SU-DHL-6 (cell line): ENCODE results near the gene WNT3.

Source experiments
- EZH2phosphoT487 ChIP-seq: fragments of 200-600 bp; sonication (generic), shearing (Covaris generic); conservative IDR thresholded peaks from 2 replicates; pipeline ENCODE4 v1.6.1; 2018; ENCODE audit warnings: mild to moderate bottlenecking, antibody characterized with exemption, low read length, moderate library complexity, mixed read lengths
- TF ChIP-seq, protein P1 (sequence below): fragments of 200-600 bp; sonication (generic); IDR thresholded peaks from one replicate; pipeline ENCODE4 v1.5.1; 2017; ENCODE audit warnings: antibody characterized with exemption, mild to moderate bottlenecking, low read length, moderate library complexity; ENCODE audit not compliant: insufficient read depth, poor library complexity, severe bottlenecking

DNA sequence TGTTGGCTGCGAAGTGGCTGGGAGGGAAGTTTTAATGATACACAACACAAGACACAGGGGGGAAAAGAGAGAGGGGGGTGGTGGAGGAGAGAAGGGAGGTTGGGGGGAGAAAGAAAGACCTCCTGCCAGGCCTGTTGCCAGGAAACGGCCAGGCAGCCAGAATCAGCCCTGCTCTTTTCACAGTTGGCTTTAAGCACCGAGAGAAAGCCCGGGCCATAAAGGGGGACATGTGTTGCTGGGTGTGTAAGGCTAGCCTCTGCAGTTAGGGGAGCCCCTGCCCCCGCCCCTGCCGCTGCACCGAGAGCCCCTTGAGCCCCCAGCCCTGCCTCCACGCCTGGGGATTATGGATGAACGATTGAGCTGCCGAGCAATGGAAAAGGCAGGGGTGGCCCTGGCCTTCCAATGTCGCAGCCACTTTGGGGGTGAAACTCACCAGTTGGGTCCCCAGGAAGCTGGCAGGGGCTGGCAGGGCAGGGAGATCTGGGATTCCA, 13.9 kb upstream of the WNT3 start:
- TF ChIP-seq, protein P1, sequence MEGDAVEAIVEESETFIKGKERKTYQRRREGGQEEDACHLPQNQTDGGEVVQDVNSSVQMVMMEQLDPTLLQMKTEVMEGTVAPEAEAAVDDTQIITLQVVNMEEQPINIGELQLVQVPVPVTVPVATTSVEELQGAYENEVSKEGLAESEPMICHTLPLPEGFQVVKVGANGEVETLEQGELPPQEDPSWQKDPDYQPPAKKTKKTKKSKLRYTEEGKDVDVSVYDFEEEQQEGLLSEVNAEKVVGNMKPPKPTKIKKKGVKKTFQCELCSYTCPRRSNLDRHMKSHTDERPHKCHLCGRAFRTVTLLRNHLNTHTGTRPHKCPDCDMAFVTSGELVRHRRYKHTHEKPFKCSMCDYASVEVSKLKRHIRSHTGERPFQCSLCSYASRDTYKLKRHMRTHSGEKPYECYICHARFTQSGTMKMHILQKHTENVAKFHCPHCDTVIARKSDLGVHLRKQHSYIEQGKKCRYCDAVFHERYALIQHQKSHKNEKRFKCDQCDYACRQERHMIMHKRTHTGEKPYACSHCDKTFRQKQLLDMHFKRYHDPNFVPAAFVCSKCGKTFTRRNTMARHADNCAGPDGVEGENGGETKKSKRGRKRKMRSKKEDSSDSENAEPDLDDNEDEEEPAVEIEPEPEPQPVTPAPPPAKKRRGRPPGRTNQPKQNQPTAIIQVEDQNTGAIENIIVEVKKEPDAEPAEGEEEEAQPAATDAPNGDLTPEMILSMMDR = no peak
- TF ChIP-seq EZH2phosphoT487 = no peak
